GM21367 (cell line): ENCODE data around the gene CPSF4.

Experiments used
- ATAC-seq: cut with Tn5 transposase; IDR thresholded peaks from one replicate; pipeline ENCODE4 v1.9.1; 2021; ENCODE audit not compliant: unreplicated experiment

The CPSF4 gene

DNA sequence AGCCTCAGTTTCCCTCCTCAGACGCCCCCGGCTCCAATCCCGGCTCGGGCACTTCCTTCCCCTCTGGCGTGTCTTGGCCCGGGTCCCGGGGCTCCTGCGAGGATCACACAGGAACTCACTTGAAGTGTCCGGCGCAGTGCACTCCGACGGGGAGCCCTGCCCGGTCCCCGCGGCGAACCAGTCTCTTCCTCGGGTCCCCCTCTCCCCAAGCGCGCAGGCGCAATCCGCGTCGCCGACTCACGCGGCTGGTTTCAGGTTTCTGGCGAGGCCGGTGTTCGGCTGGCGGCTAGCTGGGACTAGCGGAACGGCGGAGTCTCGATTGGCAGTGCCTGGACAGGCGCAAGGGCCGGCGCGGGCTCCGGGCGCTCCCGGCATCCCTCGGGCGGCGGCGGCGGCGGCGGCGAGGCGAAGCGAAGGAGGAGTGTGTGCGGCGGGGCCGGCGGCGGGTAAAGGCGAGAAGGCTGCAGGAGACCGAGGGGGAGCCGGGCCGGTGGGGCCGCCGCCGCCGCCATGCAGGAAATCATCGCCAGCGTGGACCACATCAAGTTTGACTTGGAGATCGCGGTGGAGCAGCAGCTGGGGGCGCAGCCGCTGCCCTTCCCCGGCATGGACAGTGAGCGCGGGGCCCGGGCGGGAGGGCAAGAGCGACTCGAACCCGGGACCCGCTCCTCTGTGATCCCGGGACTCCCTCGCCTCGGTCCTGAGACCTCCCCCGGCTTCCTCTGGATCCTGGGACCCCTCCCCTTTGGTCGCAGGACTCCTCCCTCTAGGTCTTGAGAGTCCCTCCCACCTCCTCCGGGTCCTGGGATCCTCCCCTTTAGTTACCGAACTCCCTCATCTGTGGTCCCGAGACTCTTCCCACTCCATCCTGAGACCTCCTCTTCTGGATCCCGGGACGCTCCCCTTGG lies at the start of gene CPSF4, which contains the start of gene PTCD1:
TSS of gene CPSF4 (plus strand) at position 371 of the 908 bp plus-strand sequence. CDS start at position 511, 140 bp downstream.
TSS of gene PTCD1 (minus strand) at position 226 of the 908 bp plus-strand sequence. CDS start 3,556 bp downstream, outside the sequence.
- peak; percentile 73 for ATAC-seq

DNA sequence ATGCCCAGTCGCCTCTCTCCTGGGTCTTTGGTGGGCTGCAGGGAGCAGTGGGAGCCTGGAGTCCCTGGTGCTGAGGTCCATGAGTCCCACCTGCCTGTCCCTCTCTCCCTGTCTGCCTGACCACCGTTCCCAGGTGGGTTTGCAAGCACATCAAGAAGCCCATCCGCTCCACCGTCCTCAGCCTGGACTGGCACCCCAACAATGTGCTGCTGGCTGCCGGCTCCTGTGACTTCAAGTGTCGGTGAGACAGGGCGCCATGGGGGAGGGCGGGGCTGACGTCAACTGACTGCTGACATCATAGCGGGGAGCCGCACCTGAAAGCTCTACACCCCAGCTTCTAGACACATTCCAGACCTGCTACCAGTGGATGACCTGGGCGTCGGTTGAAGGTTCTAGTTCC lies 49.0 kb upstream of the CPSF4 start:
- ATAC-seq: no peak

DNA sequence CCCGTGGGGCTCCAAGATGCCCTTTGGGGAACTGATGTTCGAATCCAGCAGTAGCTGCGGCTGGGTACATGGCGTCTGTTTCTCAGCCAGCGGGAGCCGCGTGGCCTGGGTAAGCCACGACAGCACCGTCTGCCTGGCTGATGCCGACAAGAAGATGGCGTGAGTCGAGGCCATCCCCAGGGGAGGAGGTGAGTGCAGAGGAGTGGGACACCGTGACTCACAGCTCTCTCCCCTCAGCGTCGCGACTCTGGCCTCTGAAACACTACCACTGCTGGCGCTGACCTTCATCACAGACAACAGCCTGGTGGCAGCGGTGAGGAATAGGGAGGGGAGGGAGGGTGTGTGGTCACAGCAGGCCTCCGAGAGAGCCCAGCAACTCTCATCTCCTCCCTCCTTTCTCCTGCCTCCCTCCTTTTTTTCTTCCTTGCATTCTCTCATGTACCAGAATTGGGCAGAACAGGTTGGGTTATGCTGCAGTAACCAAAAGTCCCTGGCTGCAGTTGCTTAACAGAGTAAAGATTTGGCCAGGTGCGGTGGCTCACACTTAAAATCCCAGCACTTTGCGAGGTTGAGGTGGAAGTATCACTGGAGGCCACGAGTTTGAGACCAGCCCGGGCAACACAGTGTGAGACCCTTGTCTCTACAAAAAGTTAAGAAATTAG lies 47.7 kb upstream of the CPSF4 start:
- no peak for ATAC-seq

DNA sequence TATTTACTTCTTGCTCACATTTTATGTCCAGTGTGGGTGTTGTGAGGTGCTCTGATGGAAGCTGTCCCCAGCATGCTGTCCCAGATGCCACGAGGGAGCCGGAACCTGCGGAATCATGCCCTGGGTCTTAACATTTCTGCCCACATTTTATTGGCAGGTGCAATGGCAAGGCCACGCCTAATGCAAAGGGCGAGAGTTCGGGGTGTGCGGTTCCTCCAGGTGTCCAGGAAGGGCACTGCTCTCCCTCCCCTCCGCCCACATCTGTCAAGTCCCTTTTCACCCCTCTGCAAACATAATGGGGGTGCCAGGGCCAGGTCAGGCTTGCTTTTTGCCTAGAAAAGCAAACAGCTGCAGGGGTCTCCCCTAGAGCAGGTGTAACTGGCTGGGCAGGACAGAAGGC lies 46.7 kb upstream of the CPSF4 start:
- no peak for ATAC-seq

DNA sequence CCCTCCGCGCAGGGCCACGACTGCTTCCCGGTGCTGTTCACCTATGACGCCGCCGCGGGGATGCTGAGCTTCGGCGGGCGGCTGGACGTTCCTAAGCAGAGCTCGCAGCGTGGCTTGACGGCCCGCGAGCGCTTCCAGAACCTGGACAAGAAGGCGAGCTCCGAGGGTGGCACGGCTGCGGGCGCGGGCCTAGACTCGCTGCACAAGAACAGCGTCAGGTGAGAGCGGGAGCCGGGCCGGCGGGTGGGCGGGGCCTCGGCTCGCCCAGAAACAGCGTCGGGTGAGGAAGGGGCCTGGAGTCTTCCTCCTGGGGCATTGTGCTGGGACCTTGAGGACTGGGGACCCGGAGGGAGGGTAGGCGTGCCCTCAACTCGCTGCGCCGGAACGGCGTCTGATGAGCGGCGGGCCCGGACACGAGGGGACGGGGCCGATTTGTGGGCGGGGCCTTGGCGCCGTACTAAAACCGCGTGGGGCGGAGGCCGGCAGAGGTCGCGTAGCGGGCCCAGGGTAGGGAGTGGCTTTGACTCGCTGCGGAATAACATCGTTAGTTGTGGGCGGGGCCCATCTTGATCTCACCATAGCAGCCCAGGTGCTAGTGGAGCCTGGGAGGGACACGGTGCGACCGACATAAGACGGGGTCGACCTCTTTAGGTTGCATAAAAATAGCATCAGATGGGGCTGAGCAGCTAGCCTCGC lies 45.9 kb upstream of the CPSF4 start:
- ATAC-seq: no peak

DNA sequence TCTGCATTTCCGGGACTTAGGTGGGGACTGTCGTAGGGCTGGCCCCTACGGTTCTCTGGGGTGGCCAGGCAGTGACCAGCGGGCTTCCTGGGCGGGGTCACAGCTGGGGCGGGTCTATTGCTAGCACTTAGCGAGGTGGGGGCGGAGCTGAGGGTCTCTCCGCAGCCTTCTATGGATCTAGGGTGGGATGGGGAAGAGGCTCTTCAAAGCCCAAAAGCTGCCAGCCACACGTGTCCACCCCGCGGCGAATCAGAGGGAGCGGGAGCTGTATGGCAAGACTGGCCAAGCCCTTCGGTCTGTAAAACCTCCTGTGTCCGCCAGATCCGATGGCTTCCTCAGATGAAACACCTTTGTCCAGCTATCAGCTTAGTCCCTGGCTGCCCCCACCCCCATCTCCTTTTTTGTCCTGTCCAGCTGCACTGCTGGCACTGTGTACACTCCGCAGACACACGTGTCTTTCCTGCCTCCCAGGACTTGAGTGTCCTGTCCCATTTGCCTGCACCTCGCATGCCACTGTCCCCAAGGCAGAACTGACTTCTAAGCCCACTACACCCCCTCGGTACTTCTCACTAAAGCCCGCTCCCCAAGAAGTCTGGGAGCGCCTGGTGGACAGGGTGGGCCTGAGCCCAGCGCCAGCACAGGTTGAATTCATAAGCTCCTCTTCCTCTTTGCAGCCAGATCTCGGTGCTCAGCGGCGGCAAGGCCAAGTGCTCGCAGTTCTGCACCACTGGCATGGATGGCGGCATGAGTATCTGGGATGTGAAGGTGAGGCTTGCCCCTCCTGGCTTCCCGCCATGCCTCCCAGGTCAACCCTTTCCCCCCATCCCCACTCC lies 45.2 kb upstream of the CPSF4 start:
- ATAC-seq: no peak

DNA sequence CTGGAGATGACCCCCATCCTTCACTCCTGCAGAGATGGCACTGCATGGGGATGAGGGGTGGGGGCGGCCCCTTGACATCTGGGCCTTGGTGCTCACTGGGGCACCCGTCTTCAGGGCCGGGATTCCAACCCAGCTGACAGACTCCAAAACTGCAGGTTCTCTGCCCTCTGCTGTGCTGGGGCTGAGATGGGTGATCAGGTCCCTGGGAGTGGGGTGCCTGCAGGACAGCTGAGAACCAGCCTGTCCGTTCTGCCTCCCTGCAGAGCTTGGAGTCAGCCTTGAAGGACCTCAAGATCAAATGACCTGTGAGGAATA lies 44.6 kb upstream of the CPSF4 start:
- ATAC-seq: no peak

DNA sequence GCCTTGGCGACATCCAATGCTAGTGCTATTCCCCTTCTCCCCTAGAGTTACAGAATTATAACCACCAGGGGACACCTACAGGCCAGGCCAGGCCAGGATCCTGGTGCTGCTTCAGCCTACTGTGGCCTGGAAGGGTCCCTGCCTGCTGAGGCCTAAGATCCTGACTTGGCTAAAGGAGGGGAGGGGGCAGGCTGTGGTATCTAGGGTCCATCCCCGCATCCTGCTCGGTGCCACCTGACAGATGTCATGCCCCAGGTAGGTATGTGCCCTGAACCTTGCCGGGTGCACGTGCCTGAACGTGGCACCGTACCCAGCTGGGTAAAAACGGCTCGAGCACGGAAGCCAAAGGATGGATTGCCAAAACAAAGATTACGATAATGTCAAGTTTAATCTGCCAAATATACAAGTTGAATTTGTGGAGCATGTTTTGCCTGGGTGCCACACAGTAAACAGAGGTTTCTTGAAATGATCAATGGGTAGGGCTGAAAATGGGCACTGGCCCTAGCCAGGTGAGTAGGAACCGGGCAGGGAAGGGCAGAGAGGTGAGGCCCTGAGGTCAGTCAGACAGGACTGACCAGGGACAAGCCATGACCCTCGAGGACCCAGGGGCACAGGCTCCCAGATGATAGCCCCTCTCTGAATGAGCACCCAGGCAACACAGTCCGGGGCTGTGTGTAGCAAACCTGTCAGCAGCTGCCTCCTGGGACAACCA lies 43.0 kb upstream of the CPSF4 start:
- ATAC-seq: no peak

DNA sequence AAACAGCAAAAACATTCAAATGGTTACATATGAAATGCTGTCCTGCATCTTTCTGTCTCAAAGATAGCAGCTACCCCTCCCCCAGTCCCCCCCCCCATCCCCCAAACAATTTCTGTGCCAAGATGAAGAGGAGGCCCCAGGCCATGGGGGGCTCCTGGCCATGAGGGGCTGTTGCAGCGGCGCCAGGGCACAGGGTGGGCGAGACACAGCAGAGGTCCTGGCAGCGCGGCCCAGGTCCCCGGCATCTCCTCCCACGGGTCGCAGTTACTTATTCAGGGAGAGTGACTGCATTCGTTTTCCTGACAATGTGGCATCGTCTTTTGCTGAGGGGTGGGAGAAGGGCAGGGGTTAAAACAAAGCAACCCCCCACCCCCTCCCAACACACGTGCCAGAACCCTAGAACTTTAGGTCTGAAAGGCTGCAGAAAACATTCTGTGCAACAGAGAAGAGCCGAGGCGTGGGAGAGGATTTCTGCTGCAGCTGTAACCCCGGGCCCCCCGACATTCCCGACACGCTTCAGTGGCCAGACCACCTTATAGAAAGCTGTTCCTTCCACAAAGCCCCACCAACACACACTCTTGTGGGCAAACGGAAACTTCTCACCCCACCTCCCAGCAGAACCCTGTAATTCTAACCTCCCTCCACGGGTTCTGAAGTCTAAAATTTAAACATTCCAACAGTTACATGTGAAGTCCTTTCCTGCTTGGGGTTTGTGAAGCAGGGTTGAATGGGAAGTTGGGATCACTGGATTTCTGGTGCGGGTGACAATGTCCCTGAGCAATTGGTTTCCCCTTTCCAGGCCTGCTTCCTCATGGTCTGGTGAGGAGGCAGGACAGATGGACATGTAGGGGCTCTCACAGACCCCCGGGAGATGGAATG lies 42.1 kb upstream of the CPSF4 start:
- no peak for ATAC-seq

DNA sequence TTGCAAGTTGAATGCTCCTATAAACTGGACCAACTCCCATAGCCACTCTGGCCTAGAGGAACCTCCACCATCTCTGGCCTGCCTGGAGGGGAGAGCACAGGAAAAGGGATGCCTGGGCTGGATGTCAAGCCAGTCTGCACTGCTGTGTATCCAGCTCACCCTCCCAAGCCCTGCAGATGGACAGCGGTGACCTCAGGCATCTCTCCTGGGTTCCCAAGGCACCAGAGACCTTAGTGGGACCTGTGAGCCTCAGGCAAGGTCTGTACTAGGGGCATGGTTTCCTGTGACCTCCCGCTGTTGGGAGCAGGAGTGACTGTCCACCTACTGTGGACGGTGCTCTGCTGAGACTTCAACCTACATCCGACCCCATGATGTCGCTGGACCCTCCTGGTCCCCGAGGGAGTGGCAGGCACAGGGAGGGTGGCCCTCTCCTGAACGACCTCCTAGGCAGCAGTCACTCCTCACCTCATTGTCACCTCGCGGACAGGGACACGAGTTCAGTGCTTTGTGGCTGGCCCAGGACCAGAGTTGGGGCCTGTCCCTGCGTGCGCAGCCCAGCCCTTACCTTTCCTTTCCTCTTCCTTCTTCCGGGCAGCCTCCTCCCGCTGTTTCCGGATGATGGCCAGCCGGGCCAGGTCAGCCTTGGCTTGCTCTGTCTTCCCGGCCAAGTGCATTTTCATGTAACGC lies 41.3 kb upstream of the CPSF4 start:
- no peak for ATAC-seq

DNA sequence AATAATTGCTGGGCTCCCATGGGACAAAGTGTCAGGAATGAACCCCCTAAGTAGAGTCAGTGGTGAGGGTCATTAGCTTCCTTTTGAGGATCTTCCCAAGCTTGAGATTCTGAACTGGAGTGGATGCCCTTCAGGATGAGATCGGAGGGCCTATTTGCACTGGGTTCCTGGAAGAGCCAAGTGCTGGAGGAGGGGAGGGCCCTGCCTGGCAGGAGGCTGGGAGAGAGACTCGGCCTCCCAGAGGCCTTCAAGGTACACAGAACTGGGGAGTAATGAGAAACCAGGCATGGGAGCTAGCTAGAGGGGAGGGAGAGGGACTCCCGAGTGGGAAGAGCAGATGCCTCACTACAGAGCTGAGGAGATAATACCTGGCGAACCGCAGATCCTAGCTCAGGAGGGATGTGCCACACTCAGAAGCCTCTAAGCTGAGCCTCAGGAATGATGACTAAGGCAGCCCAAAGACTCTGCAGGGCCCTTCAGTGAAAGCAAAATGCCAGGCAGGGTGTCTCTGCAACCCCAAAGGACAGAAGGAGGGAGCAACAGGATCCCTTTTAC lies 39.8 kb upstream of the CPSF4 start:
- no peak for ATAC-seq

DNA sequence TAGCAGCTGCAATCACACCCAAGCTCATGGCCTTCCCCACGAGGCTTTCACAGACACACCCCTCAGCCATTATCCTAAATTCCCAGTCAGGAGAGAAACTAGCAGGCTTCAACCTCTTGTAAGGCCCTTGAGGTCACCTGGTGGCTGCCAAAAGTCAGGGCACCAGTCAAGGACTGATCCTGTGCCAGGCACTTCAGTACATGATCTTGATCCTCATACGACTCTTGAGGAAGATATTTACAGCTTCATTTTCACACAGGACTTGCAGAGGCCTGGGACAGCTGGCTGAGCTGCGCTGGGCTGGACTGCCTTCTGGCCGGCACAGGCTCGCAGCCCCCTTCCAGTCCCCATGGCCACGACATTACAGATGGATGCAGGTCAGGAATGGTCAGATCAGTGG lies 39.1 kb upstream of the CPSF4 start:
- no peak for ATAC-seq

DNA sequence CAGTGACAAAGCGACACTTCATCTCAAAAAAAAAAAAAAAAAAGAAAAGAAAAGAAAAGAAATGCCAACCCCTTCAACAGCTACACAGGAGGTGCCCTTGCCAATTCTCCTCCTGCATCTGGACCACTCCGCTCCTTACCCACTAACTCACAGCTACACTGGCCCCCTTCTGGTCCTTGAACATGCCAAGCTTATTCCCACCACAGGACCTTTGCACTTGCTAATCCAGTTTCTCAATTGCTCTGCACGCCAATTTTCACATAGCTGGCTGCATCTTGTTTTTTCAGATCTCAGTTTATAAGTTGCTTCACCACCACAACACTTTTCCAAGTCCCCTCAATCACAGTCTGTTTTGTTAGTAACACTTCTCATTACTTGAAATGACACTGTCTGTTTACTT lies 35.9 kb upstream of the CPSF4 start:
- no peak for ATAC-seq

DNA sequence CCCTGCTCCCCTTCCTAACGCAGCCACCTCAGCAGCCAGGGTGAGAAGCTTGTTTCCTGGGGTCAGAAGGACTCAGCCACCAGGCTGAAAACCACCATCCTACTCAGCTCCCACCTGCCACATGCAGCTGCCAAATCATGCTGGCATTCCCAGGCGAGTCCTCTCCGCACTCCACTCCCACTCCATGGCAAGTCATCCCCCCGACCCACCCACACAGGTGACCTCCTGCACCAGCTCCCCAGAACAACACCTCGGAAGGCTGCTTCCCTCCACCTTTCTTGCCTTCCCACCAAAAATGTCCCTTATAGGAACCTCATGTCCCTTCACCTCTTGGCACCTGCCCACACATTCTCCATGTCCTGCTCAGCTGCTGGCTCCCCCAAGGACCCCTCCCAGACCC lies 35.0 kb upstream of the CPSF4 start:
- ATAC-seq: no peak

DNA sequence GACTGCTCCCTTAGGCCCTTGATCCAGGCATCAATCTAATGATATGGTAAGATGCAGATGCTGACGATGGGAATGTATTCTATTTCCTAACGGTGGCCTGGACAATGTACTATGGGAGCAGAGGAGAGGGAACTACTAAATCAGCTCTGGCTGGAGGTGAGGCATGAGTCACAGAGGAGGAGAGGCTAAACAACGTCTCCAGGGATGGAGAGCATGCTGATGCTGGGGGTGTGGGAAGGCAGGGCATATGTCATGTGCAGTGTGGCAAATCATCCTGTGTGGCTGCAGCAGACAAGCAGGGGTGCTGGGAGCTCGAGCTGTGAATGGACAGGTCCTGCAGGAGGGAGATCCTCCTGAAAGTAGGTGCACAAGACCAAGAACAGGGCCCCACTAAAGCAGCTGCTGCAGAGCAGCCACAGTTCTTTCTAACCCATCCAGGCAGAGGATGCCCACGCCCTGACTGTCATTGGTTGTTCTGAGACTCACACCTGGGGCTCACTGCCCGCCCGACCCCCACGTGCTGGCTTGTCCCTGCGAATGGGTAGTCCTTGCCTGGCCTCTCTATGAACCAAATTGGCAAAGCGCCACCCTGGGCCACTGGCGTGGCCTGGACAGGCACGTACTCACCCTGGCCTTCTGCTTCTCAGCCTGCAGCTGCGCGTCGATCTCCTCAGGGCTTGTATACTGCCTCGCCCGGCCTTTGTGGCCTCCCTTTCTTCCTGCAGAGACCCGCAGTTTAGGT lies 34.3 kb upstream of the CPSF4 start:
- no peak for ATAC-seq

DNA sequence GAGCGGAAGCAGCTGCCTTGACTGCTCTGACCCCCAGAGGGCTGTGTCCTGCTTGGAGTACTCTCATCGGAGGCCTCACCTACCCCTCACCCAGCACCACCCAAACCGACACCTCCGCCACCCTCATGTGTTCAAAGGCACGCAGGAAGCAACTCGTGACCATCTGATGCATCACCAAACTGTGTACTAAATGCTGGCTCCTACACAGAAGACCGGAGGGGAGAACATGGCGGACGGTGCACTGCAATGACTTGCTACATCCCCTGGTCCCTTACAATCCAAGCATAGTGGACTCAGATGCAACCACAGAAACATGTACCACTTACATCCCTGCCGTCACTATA lies 33.8 kb upstream of the CPSF4 start:
- no peak for ATAC-seq

DNA sequence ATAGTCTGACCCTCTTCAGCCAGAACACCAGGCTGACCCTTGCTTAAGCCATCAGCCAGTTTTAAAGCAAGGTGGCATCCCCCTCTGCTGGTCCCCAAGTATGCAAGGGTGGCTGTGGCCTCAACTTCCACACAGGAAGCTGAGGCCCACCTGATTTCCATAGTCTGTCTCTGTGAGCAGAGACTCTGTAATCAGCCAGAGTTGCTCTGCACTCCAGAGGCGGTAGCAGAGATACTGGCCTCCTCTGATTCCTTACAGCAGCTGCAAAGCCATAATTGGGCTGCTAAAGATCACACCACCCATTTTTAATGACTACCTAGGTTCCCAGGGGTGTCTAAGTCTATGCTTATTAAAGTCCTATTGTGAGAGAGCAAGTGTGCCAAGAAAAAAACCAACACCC lies 32.2 kb upstream of the CPSF4 start:
- no peak for ATAC-seq

DNA sequence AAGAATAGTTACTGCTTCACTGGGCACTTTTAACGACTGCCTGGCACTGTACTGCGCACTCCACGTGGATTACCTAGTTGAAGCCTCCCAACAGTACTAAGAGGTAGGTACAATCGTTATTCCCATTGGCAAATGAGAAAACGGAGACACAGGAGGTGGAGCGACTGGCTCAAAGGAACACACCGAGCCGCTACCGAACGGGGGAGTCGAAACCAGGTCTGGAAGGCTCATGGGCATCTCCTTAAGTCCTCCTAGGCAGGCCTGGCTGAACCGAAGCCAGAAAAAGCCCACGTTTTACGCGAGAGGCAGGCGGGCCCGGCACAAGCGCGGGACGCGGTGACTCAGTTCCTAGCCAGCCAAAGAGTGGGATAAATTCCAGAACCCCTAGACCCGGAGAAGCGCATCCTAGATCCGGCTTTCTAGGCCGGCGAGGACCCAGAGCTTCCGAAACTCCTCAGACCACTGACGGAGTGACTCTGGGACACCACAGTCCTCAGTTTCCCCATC lies 30.8 kb upstream of the CPSF4 start:
- peak; percentile 10 for ATAC-seq
